K562 (cell line): ENCODE results near the gene LUC7L3. TPM values are rescaled to one million over a fixed set of nuclear protein-coding genes. Genes with fewer than 3 reads are reported as not detected.

Experiments
- ELF1 ChIP-seq: fragments of 200-800 bp; sonication (Bioruptor generic); IDR thresholded peaks from 2 replicates; pipeline ENCODE4 v1.6.1; 2016; ENCODE audit warnings: missing genetic modification characterization, missing compliant biosample characterization
- EP400 ChIP-seq: fragments of 450-650 bp; IDR thresholded peaks from 2 replicates; pipeline ENCODE4 v1.6.1; 2017; ENCODE audit warnings: antibody characterized with exemption, mild to moderate bottlenecking, moderate library complexity
- HNRNPL ChIP-seq: fragments of 200-400 bp; formaldehyde crosslinking; IDR thresholded peaks from 2 replicates; pipeline ENCODE4 v1.6.1; 2017; ENCODE audit warnings: low read depth, mild to moderate bottlenecking, low read length
- HNRNPLL ChIP-seq: fragments of 200-400 bp; formaldehyde crosslinking; IDR thresholded peaks from 2 replicates; pipeline ENCODE4 v1.6.1; 2017; ENCODE audit warnings: low read length, low read depth, mild to moderate bottlenecking; ENCODE audit not compliant: poor library complexity, severe bottlenecking
- KLF16 ChIP-seq: IDR thresholded peaks from 2 replicates; pipeline ENCODE4 v1.6.1; 2016; ENCODE audit warnings: antibody characterized with exemption
- SIX5 ChIP-seq, 2 experiments: IDR thresholded peaks; 2 replicates each; pipeline ENCODE4 v1.6.1; 2011; ENCODE audit warnings: low read length in 2 of 2, borderline replicate concordance in 1 of 2, low read depth in 1 of 2, mild to moderate bottlenecking in 1 of 2, moderate library complexity in 1 of 2; ENCODE audit not compliant: insufficient read depth in 1 of 2
- TAF15 ChIP-seq: fragments of 200-400 bp; formaldehyde crosslinking; IDR thresholded peaks from 2 replicates; pipeline ENCODE4 v1.6.1; 2017; ENCODE audit warnings: mild to moderate bottlenecking, low read depth, low read length, moderate library complexity
- polyA plus RNA-seq, 8 experiments: library from polyadenylated mRNA; depleted of rRNA in 4 of 8; stranded (reverse) in 5 of 8; unstranded in 3 of 8; fragments of >200 nt; fragmentation: Nextera tagmentation in 2 of 8; fragmentation: Illumina TruSeq in 1 of 8; extraction: Ambion mirVana in 2 of 8; extraction: Trizol in 1 of 8; gene quantifications; 2 replicates each; pipeline versions ENCODE4 v1.2.1 to v1.2.3, GENCODE V29; 2011 to 2014; ENCODE audit warnings: inconsistent platforms in 1 of 8, missing spikeins in 1 of 8
- total RNA-seq, 7 experiments: library from RNA; depleted of rRNA in 6 of 7; stranded (reverse); fragments of >200 nt in 6 of 7; fragmentation: Illumina TruSeq in 2 of 7; extraction: Trizol in 2 of 7; gene quantifications; 2 replicates each; pipeline versions ENCODE4 v1.2.1 to v1.2.3, GENCODE V29; 2011 to 2021; ENCODE audit warnings: low replicate concordance in 1 of 7
- TF ChIP-seq, protein P1 (sequence below): fragments of 450-650 bp; IDR thresholded peaks from 2 replicates; pipeline ENCODE4 v1.6.1; 2016; ENCODE audit warnings: mild to moderate bottlenecking, moderate library complexity
- TF ChIP-seq, protein P2 (sequence below): sonication (generic); formaldehyde crosslinking; IDR thresholded peaks from 2 replicates; pipeline ENCODE4 v1.4.0; 2020; ENCODE audit warnings: mild to moderate bottlenecking, missing genetic modification reagents
- TF ChIP-seq, protein P3 (sequence below): sonication (generic); formaldehyde crosslinking; IDR thresholded peaks from 2 replicates; pipeline ENCODE4 v1.8.1; 2023; ENCODE audit warnings: mild to moderate bottlenecking, missing genetic modification reagents

Gene LUC7L3
- total and polyA plus RNA-seq, 9 of the 15 experiments (the other 6 are each of a cell fraction or from before 2014, with no cell fraction given) = 80.8 to 284 (median 127) TPM

DNA sequence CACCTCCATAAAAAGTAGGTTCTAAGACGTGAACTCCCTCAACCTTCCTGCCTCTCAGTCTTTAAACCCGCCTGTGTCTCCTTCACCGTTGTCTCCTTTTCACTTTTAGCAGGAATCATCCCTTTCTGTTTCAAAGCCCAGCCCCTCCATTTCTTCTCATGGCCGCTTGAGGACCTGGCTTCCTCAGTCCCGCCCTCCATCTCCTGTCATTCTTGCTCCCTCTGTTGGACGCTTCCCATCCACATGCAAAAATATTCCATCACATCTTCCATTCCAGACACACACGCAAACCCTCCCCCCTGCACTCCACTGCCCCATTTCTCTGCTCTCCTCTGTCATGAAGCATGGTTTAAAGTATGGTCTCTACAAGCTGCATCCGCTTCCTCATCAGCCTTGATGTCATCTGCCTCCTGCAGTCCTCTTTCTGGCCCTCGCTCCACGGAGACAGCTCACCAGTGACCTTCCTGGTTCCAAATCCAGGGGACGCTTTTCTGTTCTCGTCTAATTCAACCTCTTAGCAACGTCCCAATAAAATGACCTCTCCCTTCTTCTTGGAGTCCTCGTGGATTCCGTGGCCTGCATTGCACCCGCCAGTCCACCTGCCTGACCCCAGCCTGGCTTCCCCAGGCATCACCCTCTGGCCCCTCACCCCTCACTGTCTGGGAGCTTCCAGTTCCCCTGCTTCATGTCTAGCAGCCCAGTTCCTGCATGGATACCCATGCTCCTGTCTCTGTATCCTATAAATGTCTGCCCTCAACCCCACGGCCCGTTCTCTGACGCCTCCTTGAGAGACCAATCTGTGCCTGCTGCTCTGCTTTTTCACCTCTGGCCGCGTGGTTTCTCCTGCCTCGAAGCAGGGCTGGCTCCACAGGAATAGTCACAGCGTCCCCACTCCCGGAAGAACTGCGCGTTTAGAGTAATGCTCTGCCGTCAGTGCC lies 37.9 kb upstream of the LUC7L3 start (continued):
- TF ChIP-seq, protein P1, sequence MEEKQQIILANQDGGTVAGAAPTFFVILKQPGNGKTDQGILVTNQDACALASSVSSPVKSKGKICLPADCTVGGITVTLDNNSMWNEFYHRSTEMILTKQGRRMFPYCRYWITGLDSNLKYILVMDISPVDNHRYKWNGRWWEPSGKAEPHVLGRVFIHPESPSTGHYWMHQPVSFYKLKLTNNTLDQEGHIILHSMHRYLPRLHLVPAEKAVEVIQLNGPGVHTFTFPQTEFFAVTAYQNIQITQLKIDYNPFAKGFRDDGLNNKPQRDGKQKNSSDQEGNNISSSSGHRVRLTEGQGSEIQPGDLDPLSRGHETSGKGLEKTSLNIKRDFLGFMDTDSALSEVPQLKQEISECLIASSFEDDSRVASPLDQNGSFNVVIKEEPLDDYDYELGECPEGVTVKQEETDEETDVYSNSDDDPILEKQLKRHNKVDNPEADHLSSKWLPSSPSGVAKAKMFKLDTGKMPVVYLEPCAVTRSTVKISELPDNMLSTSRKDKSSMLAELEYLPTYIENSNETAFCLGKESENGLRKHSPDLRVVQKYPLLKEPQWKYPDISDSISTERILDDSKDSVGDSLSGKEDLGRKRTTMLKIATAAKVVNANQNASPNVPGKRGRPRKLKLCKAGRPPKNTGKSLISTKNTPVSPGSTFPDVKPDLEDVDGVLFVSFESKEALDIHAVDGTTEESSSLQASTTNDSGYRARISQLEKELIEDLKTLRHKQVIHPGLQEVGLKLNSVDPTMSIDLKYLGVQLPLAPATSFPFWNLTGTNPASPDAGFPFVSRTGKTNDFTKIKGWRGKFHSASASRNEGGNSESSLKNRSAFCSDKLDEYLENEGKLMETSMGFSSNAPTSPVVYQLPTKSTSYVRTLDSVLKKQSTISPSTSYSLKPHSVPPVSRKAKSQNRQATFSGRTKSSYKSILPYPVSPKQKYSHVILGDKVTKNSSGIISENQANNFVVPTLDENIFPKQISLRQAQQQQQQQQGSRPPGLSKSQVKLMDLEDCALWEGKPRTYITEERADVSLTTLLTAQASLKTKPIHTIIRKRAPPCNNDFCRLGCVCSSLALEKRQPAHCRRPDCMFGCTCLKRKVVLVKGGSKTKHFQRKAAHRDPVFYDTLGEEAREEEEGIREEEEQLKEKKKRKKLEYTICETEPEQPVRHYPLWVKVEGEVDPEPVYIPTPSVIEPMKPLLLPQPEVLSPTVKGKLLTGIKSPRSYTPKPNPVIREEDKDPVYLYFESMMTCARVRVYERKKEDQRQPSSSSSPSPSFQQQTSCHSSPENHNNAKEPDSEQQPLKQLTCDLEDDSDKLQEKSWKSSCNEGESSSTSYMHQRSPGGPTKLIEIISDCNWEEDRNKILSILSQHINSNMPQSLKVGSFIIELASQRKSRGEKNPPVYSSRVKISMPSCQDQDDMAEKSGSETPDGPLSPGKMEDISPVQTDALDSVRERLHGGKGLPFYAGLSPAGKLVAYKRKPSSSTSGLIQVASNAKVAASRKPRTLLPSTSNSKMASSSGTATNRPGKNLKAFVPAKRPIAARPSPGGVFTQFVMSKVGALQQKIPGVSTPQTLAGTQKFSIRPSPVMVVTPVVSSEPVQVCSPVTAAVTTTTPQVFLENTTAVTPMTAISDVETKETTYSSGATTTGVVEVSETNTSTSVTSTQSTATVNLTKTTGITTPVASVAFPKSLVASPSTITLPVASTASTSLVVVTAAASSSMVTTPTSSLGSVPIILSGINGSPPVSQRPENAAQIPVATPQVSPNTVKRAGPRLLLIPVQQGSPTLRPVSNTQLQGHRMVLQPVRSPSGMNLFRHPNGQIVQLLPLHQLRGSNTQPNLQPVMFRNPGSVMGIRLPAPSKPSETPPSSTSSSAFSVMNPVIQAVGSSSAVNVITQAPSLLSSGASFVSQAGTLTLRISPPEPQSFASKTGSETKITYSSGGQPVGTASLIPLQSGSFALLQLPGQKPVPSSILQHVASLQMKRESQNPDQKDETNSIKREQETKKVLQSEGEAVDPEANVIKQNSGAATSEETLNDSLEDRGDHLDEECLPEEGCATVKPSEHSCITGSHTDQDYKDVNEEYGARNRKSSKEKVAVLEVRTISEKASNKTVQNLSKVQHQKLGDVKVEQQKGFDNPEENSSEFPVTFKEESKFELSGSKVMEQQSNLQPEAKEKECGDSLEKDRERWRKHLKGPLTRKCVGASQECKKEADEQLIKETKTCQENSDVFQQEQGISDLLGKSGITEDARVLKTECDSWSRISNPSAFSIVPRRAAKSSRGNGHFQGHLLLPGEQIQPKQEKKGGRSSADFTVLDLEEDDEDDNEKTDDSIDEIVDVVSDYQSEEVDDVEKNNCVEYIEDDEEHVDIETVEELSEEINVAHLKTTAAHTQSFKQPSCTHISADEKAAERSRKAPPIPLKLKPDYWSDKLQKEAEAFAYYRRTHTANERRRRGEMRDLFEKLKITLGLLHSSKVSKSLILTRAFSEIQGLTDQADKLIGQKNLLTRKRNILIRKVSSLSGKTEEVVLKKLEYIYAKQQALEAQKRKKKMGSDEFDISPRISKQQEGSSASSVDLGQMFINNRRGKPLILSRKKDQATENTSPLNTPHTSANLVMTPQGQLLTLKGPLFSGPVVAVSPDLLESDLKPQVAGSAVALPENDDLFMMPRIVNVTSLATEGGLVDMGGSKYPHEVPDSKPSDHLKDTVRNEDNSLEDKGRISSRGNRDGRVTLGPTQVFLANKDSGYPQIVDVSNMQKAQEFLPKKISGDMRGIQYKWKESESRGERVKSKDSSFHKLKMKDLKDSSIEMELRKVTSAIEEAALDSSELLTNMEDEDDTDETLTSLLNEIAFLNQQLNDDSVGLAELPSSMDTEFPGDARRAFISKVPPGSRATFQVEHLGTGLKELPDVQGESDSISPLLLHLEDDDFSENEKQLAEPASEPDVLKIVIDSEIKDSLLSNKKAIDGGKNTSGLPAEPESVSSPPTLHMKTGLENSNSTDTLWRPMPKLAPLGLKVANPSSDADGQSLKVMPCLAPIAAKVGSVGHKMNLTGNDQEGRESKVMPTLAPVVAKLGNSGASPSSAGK = no peak
- TF ChIP-seq, protein P2, sequence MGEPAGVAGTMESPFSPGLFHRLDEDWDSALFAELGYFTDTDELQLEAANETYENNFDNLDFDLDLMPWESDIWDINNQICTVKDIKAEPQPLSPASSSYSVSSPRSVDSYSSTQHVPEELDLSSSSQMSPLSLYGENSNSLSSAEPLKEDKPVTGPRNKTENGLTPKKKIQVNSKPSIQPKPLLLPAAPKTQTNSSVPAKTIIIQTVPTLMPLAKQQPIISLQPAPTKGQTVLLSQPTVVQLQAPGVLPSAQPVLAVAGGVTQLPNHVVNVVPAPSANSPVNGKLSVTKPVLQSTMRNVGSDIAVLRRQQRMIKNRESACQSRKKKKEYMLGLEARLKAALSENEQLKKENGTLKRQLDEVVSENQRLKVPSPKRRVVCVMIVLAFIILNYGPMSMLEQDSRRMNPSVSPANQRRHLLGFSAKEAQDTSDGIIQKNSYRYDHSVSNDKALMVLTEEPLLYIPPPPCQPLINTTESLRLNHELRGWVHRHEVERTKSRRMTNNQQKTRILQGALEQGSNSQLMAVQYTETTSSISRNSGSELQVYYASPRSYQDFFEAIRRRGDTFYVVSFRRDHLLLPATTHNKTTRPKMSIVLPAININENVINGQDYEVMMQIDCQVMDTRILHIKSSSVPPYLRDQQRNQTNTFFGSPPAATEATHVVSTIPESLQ = no peak
- no peak for TF ChIP-seq KLF16
- no peak for TF ChIP-seq ELF1 (tag)
- TF ChIP-seq SIX5 (IDR thresholded peaks at IDR 0.05; ENCODE audit: borderline replicate concordance in 1 of 2, insufficient read depth in 1 of 2, low read depth in 1 of 2, low read length in 2 of 2) = no peak
- TF ChIP-seq, protein P3, sequence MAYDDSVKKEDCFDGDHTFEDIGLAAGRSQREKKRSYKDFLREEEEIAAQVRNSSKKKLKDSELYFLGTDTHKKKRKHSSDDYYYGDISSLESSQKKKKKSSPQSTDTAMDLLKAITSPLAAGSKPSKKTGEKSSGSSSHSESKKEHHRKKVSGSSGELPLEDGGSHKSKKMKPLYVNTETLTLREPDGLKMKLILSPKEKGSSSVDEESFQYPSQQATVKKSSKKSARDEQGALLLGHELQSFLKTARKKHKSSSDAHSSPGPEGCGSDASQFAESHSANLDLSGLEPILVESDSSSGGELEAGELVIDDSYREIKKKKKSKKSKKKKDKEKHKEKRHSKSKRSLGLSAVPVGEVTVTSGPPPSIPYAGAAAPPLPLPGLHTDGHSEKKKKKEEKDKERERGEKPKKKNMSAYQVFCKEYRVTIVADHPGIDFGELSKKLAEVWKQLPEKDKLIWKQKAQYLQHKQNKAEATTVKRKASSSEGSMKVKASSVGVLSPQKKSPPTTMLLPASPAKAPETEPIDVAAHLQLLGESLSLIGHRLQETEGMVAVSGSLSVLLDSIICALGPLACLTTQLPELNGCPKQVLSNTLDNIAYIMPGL (CRISPR knock-in tag) = no peak
- no peak for TF ChIP-seq HNRNPL
- TF ChIP-seq TAF15 = no peak
- no peak for TF ChIP-seq HNRNPLL
- TF ChIP-seq EP400 = no peak
